K562 (cell line): ENCODE results near the gene SELENOO. TPM values are rescaled to one million over a fixed set of nuclear protein-coding genes. Genes with fewer than 3 reads are reported as not detected.
A peak's percentile ranks its signal among the peaks of the same experiment; 100 is the strongest.

Source experiments
- ARID2 ChIP-seq: fragments of 450-650 bp; IDR thresholded peaks from 2 replicates; pipeline ENCODE4 v1.6.1; 2017; ENCODE audit warnings: antibody characterized with exemption, mild to moderate bottlenecking
- ESRRB ChIP-seq: fragments of 250-450 bp; sonication (Bioruptor Pico); IDR thresholded peaks from 2 replicates; pipeline ENCODE4 v1.5.0; 2020; ENCODE audit warnings: mild to moderate bottlenecking, moderate library complexity, borderline replicate concordance
- L3MBTL2 ChIP-seq: fragments of 450-650 bp; IDR thresholded peaks from 2 replicates; pipeline ENCODE4 v1.6.1; 2016; ENCODE audit warnings: mild to moderate bottlenecking, moderate library complexity
- MTA1 ChIP-seq: fragments of 450-650 bp; IDR thresholded peaks from 2 replicates; pipeline ENCODE4 v1.6.1; 2017; ENCODE audit warnings: borderline replicate concordance
- PHF8 ChIP-seq: fragments of 200-600 bp; sonication (generic); IDR thresholded peaks from 2 replicates; pipeline ENCODE4 v1.6.1; 2012; ENCODE audit warnings: mixed run types, mild to moderate bottlenecking, inconsistent platforms, low read length, moderate library complexity, borderline replicate concordance
- RB1 ChIP-seq: fragments of 450-650 bp; IDR thresholded peaks from 2 replicates; pipeline ENCODE4 v1.6.1; 2017; ENCODE audit warnings: low read depth, mild to moderate bottlenecking
- YY1 ChIP-seq, 3 experiments: IDR thresholded peaks; 2 replicates each; pipeline ENCODE4 v1.6.1; 2011; ENCODE audit warnings: low read length in 2 of 3, mild to moderate bottlenecking in 2 of 3, moderate library complexity in 2 of 3, borderline replicate concordance in 1 of 3, control low read depth in 1 of 3, low read depth in 1 of 3; ENCODE audit not compliant: insufficient read depth in 3 of 3, insufficient replicate concordance in 2 of 3, control insufficient read depth in 1 of 3, insufficient read length in 1 of 3; ENCODE audit errors: extremely low read depth in 1 of 3
- ZBTB43 ChIP-seq: sonication (generic); formaldehyde crosslinking; IDR thresholded peaks from 2 replicates; pipeline ENCODE4 v1.8.0; 2023; ENCODE audit warnings: mild to moderate bottlenecking, missing genetic modification reagents
- ZBTB7A ChIP-seq: IDR thresholded peaks from 2 replicates; pipeline ENCODE4 v1.6.1; 2011; ENCODE audit warnings: low read depth, mild to moderate bottlenecking, low read length, moderate library complexity, borderline replicate concordance; ENCODE audit not compliant: control insufficient read depth
- ZKSCAN8 ChIP-seq: fragments of 200-800 bp; sonication (Bioruptor generic); IDR thresholded peaks from 2 replicates; pipeline ENCODE4 v1.6.1; 2016; ENCODE audit warnings: missing genetic modification characterization, missing compliant biosample characterization
- ZNF133 ChIP-seq: fragments of 250-450 bp; sonication (Bioruptor Pico); IDR thresholded peaks from 2 replicates; pipeline ENCODE4 v1.4.0; 2020; ENCODE audit warnings: mild to moderate bottlenecking
- ZNF239 ChIP-seq: fragments of 250-450 bp; sonication (Bioruptor Pico); IDR thresholded peaks from 2 replicates; pipeline ENCODE4 v1.4.0; 2020; ENCODE audit warnings: mild to moderate bottlenecking
- ZNF24 ChIP-seq: fragments of 450-650 bp; IDR thresholded peaks from 2 replicates; pipeline ENCODE4 v1.6.1; 2016
- polyA plus RNA-seq, 8 experiments: library from polyadenylated mRNA; depleted of rRNA in 4 of 8; stranded (reverse) in 5 of 8; unstranded in 3 of 8; fragments of >200 nt; fragmentation: Nextera tagmentation in 2 of 8; fragmentation: Illumina TruSeq in 1 of 8; extraction: Ambion mirVana in 2 of 8; extraction: Trizol in 1 of 8; gene quantifications; 2 replicates each; pipeline versions ENCODE4 v1.2.1 to v1.2.3, GENCODE V29; 2011 to 2014; ENCODE audit warnings: inconsistent platforms in 1 of 8, missing spikeins in 1 of 8
- total RNA-seq, 7 experiments: library from RNA; depleted of rRNA in 6 of 7; stranded (reverse); fragments of >200 nt in 6 of 7; fragmentation: Illumina TruSeq in 2 of 7; extraction: Trizol in 2 of 7; gene quantifications; 2 replicates each; pipeline versions ENCODE4 v1.2.1 to v1.2.3, GENCODE V29; 2011 to 2021; ENCODE audit warnings: low replicate concordance in 1 of 7
- TF ChIP-seq, protein P1 (sequence below): fragments of 450-650 bp; formaldehyde crosslinking; IDR thresholded peaks from 2 replicates; pipeline ENCODE4 v1.4.0; 2020; ENCODE audit warnings: mild to moderate bottlenecking, moderate library complexity
- TF ChIP-seq, protein P2 (sequence below): fragments of 450-650 bp; IDR thresholded peaks from 2 replicates; pipeline ENCODE4 v1.6.1; 2018; ENCODE audit not compliant: partially characterized antibody
- TF ChIP-seq, protein P3 (sequence below), 2 experiments: fragments of 150-350 bp in 1 of 2; IDR thresholded peaks; 2 replicates each; pipeline ENCODE4 v1.6.1; 2012 to 2016; ENCODE audit warnings: low read depth in 2 of 2, low read length in 2 of 2, mild to moderate bottlenecking in 1 of 2, moderate library complexity in 1 of 2

SELENOO gene
- total and polyA plus RNA-seq, 9 of the 15 experiments (the other 6 are each of a cell fraction or from before 2014, with no cell fraction given) = 0.37 to 24.9 (median 8.3) TPM

GRCh38 chr22:50170453-50171318 is 30.1 kb upstream of the SELENOO start, which contains the start of gene PANX2 (continued):
- TF ChIP-seq, protein P1, sequence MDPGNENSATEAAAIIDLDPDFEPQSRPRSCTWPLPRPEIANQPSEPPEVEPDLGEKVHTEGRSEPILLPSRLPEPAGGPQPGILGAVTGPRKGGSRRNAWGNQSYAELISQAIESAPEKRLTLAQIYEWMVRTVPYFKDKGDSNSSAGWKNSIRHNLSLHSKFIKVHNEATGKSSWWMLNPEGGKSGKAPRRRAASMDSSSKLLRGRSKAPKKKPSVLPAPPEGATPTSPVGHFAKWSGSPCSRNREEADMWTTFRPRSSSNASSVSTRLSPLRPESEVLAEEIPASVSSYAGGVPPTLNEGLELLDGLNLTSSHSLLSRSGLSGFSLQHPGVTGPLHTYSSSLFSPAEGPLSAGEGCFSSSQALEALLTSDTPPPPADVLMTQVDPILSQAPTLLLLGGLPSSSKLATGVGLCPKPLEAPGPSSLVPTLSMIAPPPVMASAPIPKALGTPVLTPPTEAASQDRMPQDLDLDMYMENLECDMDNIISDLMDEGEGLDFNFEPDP (CRISPR knock-in tag) = no peak
- TF ChIP-seq L3MBTL2 (no peak), MTA1 (no peak), ZNF133 (CRISPR knock-in tag) (no peak), ZNF239 (CRISPR knock-in tag) (no peak), ZBTB43 (no peak), ESRRB (CRISPR knock-in tag) (no peak), YY1 (IDR thresholded peaks at IDR 0.05; ENCODE audit: borderline replicate concordance in 1 of 3, control insufficient read depth in 1 of 3, extremely low read depth in 1 of 3, insufficient read depth in 3 of 3, insufficient read length in 1 of 3, insufficient replicate concordance in 2 of 3, low read depth in 1 of 3, low read length in 2 of 3) (peak in 2 of 3 experiments; percentile 12 to 61), PHF8 (peak; percentile 35; the same call in 1 of the 2 replicates), RB1 (peak; percentile 31; the same call in 1 of the 2 replicates), ARID2 (no peak), ZNF24 (no peak), ZKSCAN8 (CRISPR knock-in tag) (no peak), ZBTB7A (peak; percentile 39; the same call in 1 of the 2 replicates)
- TF ChIP-seq, protein P2, sequence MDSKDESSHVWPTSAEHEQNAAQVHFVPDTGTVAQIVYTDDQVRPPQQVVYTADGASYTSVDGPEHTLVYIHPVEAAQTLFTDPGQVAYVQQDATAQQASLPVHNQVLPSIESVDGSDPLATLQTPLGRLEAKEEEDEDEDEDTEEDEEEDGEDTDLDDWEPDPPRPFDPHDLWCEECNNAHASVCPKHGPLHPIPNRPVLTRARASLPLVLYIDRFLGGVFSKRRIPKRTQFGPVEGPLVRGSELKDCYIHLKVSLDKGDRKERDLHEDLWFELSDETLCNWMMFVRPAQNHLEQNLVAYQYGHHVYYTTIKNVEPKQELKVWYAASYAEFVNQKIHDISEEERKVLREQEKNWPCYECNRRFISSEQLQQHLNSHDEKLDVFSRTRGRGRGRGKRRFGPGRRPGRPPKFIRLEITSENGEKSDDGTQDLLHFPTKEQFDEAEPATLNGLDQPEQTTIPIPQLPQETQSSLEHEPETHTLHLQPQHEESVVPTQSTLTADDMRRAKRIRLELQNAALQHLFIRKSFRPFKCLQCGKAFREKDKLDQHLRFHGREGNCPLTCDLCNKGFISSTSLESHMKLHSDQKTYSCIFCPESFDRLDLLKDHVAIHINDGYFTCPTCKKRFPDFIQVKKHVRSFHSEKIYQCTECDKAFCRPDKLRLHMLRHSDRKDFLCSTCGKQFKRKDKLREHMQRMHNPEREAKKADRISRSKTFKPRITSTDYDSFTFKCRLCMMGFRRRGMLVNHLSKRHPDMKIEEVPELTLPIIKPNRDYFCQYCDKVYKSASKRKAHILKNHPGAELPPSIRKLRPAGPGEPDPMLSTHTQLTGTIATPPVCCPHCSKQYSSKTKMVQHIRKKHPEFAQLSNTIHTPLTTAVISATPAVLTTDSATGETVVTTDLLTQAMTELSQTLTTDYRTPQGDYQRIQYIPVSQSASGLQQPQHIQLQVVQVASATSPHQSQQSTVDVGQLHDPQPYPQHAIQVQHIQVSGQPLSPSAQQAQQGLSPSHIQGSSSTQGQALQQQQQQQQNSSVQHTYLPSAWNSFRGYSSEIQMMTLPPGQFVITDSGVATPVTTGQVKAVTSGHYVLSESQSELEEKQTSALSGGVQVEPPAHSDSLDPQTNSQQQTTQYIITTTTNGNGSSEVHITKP = no peak
- TF ChIP-seq, protein P3, sequence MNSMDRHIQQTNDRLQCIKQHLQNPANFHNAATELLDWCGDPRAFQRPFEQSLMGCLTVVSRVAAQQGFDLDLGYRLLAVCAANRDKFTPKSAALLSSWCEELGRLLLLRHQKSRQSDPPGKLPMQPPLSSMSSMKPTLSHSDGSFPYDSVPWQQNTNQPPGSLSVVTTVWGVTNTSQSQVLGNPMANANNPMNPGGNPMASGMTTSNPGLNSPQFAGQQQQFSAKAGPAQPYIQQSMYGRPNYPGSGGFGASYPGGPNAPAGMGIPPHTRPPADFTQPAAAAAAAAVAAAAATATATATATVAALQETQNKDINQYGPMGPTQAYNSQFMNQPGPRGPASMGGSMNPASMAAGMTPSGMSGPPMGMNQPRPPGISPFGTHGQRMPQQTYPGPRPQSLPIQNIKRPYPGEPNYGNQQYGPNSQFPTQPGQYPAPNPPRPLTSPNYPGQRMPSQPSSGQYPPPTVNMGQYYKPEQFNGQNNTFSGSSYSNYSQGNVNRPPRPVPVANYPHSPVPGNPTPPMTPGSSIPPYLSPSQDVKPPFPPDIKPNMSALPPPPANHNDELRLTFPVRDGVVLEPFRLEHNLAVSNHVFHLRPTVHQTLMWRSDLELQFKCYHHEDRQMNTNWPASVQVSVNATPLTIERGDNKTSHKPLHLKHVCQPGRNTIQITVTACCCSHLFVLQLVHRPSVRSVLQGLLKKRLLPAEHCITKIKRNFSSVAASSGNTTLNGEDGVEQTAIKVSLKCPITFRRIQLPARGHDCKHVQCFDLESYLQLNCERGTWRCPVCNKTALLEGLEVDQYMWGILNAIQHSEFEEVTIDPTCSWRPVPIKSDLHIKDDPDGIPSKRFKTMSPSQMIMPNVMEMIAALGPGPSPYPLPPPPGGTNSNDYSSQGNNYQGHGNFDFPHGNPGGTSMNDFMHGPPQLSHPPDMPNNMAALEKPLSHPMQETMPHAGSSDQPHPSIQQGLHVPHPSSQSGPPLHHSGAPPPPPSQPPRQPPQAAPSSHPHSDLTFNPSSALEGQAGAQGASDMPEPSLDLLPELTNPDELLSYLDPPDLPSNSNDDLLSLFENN (IDR thresholded peaks at IDR 0.05; ENCODE audit: low read depth in 2 of 2, low read length in 2 of 2) = no peak
